C4-2B (cell line): ENCODE data around the gene MAP1B.

ENCODE experiments used
- H3K27ac ChIP-seq: fragments of 450-650 bp; 2 replicates; pipeline ENCODE4 v1.5.1; 2017
- CTCF ChIP-seq: fragments of 450-650 bp; conservative IDR thresholded peaks from 2 replicates; pipeline ENCODE4 v1.5.1; 2017; ENCODE audit warnings: mild to moderate bottlenecking
- ZFX ChIP-seq: fragments of 450-650 bp; IDR thresholded peaks from 2 replicates; pipeline ENCODE4 v1.6.1; 2017

The MAP1B gene

GRCh38 chr5:72144762-72145161, 37.5 kb downstream of the MAP1B start:
- no peak overlapping the region for H3K27ac ChIP-seq
- TF ChIP-seq ZFX (no peak), CTCF (no peak)

GRCh38 chr5:72145348-72145747, 38.1 kb downstream of the MAP1B start:
- no peak for TF ChIP-seq CTCF
- TF ChIP-seq ZFX: no peak
- H3K27ac ChIP-seq: no peak overlapping the region

GRCh38 chr5:72146056-72146455, 38.8 kb downstream of the MAP1B start:
- no peak for TF ChIP-seq CTCF
- no peak for TF ChIP-seq ZFX

GRCh38 chr5:72147569-72147968, 40.3 kb downstream of the MAP1B start:
- TF ChIP-seq ZFX (no peak), CTCF (no peak)
- no peak overlapping the region for H3K27ac ChIP-seq

More at GRCh38 chr5:72146056-72146455, 38.8 kb downstream of the MAP1B start:
- no peak overlapping the region for H3K27ac ChIP-seq

GRCh38 chr5:72149742-72150141, 42.5 kb downstream of the MAP1B start:
- H3K27ac ChIP-seq: no peak overlapping the region
- TF ChIP-seq CTCF (peak; percentile 32), ZFX (no peak)

- TF ChIP-seq ZFX (no peak), CTCF (no peak)
- no peak overlapping the region for H3K27ac ChIP-seq
Measured at GRCh38 chr5:72151169-72151568, 43.9 kb downstream of the MAP1B start.

- no peak overlapping the region for H3K27ac ChIP-seq
- TF ChIP-seq CTCF: no peak
- no peak for TF ChIP-seq ZFX
Measured at GRCh38 chr5:72151646-72152045, 44.4 kb downstream of the MAP1B start.
